Measurements from ENCODE around the gene PBRM1. TPM values are rescaled to one million over a fixed set of nuclear protein-coding genes. Genes with fewer than 3 reads are reported as not detected.
"Not testable (repeated sequence)": the region's sequence is repeated elsewhere in the genome, so short reads cannot be mapped to it uniquely, and the experiment has no call there.

The PBRM1 gene
- polyA plus RNA-seq, 4 donors: 55.6 to 67.0 (median 64.2) TPM

DNA sequence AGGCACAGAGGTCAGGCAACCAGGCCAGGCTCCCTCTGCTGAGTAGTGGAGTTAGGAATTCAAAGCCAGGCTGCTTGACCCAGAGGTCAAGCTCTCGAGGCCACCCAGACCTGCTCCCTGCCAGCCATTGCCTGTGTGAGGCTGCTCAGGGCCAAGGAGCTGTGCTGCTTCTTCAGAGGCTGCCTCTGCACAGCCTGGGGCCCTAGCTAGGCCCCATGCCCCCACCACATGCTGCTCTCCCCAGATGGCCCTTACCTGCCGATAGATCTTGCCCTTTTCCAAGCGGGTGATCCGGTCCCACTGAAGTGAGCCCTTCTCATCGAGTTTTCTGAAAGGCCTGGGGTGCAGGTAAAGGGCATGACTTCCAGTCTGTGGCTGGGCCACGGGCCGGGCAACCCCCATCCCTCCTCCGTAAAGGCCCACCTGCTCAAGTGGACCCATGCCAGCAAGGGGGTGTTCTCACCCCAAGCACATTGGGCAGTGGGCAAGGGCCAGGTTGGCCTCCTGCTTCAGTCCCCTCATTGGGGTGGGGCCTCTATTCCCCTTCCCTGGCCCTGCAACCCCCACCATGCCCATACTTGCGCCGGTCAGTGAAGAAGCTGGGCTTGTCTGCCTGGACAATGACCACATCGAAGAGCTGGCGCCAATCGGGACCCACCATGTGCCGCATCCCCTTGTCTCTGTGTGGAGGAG is 158.5 kb downstream of the PBRM1 start:
- DNase-seq (ENCODE audit: low read depth in 4 of 4, low spot score in 3 of 4): no peak

GRCh38 chr3:52526671-52527038 is 159.1 kb downstream of the PBRM1 start:
- DNase-seq (ENCODE audit: low read depth in 4 of 4, low spot score in 3 of 4): not testable (repeated sequence)

- DNase-seq (ENCODE audit: low read depth in 4 of 4, low spot score in 3 of 4): no peak
These were observed 159.8 kb downstream of the PBRM1 start for GRCh38 chr3:52525680-52526561.

- no peak for DNase-seq (ENCODE audit: low read depth in 4 of 4, low spot score in 3 of 4)
These were observed 160.7 kb downstream of the PBRM1 start for GRCh38 chr3:52524752-52525679.

- no peak for DNase-seq (ENCODE audit: low read depth in 4 of 4, low spot score in 3 of 4)
These were observed 161.4 kb downstream of the PBRM1 start for GRCh38 chr3:52524258-52524751.

DNA sequence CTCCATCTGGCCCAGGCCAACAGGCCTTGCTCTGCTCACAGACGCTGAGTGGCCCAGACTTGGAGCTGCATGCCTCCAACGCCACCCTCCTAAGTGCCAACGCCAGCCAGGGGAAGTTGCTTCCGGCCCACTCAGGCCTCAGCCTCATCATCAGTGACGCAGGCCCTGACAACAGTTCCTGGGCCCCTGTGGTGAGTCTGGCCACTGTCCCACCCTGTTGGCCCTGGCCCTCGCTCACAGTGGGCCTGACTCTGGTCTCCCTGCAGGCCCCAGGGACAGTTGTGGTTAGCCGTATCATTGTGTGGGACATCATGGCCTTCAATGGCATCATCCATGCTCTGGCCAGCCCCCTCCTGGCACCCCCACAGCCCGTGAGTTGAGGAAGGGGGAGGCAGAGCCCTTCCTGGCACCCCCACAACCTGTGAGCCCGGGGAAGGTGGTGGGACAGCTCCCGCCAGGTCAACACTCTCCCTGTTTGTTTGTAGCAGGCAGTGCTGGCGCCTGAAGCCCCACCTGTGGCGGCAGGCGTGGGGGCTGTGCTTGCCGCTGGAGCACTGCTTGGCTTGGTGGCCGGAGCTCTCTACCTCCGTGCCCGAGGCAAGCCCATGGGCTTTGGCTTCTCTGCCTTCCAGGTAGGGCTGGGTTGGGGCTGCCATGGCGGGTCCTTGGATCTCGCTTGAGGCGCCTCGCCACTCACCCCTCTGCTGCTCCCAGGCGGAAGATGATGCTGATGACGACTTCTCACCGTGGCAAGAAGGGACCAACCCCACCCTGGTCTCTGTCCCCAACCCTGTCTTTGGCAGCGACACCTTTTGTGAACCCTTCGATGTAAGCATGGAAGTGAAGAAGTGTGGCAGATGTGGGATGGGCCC is 162.1 kb downstream of the PBRM1 start:
- DNase-seq (ENCODE audit: low read depth in 4 of 4, low spot score in 3 of 4): no peak

DNA sequence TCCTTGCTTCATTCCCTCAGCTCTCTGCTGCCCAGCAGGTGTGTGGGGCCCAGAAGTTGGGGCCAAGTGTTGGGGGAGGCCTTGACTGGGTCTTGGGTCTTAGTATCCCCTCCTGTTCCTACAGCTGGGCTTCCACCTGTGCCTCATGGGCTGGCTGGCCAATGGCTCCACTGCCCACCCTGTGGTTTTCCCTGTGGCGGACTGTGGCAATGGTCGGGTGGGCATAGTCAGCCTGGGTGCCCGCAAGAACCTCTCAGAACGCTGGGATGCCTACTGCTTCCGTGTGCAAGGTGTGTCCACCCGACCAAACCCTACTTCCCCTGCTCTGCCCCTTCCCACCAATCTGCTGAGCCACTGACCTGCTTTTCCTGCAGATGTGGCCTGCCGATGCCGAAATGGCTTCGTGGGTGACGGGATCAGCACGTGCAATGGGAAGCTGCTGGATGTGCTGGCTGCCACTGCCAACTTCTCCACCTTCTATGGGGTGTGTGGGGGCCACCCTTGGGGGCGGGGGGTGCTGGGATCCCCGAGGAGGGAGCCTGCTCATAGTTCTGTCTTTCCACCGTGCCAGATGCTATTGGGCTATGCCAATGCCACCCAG is 163.0 kb downstream of the PBRM1 start:
- no peak for DNase-seq (ENCODE audit: low read depth in 4 of 4, low spot score in 3 of 4)

GRCh38 chr3:52521881-52522650 is 163.6 kb downstream of the PBRM1 start:
- DNase-seq (ENCODE audit: low read depth in 4 of 4, low spot score in 3 of 4): no peak

DNA sequence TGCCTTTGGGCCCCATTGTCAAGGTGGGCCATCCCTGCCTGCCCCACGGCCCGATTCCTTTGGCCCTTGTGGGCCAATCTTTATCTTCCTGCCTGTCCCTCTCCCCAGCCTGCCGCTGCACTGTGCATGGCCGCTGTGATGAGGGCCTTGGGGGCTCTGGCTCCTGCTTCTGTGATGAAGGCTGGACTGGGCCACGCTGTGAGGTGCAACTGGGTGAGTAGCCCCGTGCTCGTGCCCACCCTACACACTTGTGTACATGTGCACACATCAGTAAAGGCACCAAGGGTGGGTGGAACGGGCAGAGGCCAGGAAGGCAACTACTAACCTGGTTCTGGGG is 164.3 kb downstream of the PBRM1 start:
- no peak for DNase-seq (ENCODE audit: low read depth in 4 of 4, low spot score in 3 of 4)

GRCh38 chr3:52520716-52521487 is 164.8 kb downstream of the PBRM1 start:
- DNase-seq (ENCODE audit: low read depth in 4 of 4, low spot score in 3 of 4): no peak

DNA sequence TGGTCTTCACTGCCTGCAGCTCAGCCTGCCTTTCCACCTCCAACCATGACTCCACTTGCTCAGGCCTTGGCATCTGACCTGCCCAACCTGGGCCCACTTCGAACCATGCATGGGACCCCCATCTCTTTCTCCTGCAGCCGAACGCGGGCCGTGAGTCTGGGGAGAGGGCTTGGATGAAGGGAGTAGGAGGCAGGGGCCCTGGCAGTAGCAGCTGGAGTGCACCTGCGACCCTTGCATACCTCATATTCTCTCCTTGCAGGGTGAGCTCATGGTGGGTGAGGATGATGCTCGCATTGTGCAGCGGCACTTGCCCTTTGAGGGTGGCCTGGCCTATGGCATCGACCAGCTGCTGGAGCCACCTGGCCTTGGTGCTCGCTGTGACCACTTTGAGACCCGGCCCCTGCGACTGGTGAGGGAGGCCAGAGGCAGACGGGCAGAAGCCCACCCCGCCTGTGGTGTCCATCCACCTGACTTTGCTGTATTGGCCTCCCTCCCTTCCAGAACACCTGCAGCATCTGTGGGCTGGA is 165.5 kb downstream of the PBRM1 start:
- no peak for DNase-seq (ENCODE audit: low read depth in 4 of 4, low spot score in 3 of 4)

GRCh38 chr3:52519445-52520140 is 166.1 kb downstream of the PBRM1 start:
- no peak for DNase-seq (ENCODE audit: low read depth in 4 of 4, low spot score in 3 of 4)

GRCh38 chr3:52518723-52519444 is 166.8 kb downstream of the PBRM1 start:
- no peak for DNase-seq (ENCODE audit: low read depth in 4 of 4, low spot score in 3 of 4)

DNA sequence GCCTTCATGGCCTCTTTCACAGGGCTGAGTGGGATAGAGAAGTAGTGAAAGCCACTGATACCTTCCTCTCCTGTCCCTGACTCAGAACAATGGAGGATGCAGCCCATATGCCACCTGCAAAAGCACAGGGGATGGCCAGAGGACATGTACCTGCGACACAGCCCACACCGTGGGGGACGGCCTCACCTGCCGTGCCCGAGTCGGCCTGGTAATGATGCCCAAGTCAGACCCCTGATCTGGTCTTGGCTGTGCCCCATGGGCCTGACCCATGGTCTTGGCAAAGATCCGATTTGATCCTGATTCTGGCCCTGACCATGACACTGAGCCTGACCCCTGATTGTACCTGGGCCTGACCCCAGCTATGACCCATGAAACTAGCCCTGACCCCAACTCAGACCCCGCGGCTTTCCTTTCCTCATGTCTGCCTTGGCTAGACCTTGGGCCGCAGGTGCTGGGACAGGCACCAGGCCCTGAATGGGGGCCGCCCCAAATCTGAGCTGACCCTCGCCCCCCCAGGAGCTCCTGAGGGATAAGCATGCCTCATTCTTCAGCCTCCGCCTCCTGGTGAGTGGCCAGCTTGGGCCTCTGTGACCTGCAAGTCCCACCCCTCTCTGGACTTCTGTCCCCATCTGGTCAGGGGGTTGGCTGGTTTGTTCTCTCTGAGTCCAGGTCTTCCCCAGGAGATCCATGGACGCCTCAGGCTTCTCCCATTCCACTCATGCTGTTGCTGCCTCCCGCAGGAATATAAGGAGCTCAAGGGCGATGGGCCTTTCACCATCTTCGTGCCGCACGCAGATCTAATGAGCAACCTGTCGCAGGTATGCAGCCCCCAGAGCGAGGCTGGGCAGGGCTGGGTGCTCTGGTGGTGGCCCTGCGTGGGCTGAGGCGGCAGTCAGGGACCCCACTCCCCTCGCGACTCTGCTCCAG is 167.7 kb downstream of the PBRM1 start:
- no peak for DNase-seq (ENCODE audit: low read depth in 4 of 4, low spot score in 3 of 4)

GRCh38 chr3:52516509-52517195 is 169.1 kb downstream of the PBRM1 start:
- DNase-seq (ENCODE audit: low read depth in 4 of 4, low spot score in 3 of 4): no peak
